Neuronal stem cell (in vitro differentiated cells): ENCODE data around the gene NOS1AP.
A peak's percentile ranks its signal among the peaks of the same experiment; 100 is the strongest.

ENCODE experiments used
- DNase-seq: peaks from one replicate; pipeline ENCODE4 v3.0.0-alpha.2; 2013; ENCODE audit warnings: low spot score
- H2AFZ ChIP-seq: one replicate; pipeline ENCODE4 v1.6.1; 2013; ENCODE audit warnings: mild to moderate bottlenecking, low read length, inconsistent platforms
- H2AK5ac ChIP-seq: 2 replicates; pipeline ENCODE4 v1.6.1; 2013; ENCODE audit warnings: low read depth, mild to moderate bottlenecking, inconsistent platforms, low read length, moderate library complexity, mixed read lengths
- H2BK120ac ChIP-seq: 2 replicates; pipeline ENCODE4 v1.6.1; 2013; ENCODE audit warnings: low read depth, mild to moderate bottlenecking, inconsistent platforms, low read length, moderate library complexity, mixed read lengths
- H2BK12ac ChIP-seq: one replicate; pipeline ENCODE4 v1.6.1; 2013; ENCODE audit warnings: low read length, inconsistent platforms
- H2BK15ac ChIP-seq: 2 replicates; pipeline ENCODE4 v1.6.1; 2013; ENCODE audit warnings: mild to moderate bottlenecking, low read length, inconsistent platforms, mixed read lengths
- H2BK5ac ChIP-seq: one replicate; pipeline ENCODE4 v1.6.1; 2013; ENCODE audit warnings: inconsistent platforms, mild to moderate bottlenecking, low read length, moderate library complexity
- H3K14ac ChIP-seq: one replicate; pipeline ENCODE4 v1.6.1; 2013; ENCODE audit warnings: low read length, inconsistent platforms
- H3K18ac ChIP-seq: 2 replicates; pipeline ENCODE4 v1.6.1; 2013; ENCODE audit warnings: low read length, inconsistent platforms
- H3K23ac ChIP-seq: 2 replicates; pipeline ENCODE4 v1.6.1; 2013; ENCODE audit warnings: low read depth, mild to moderate bottlenecking, mixed read lengths, low read length, inconsistent platforms; ENCODE audit not compliant: poor library complexity
- H3K27ac ChIP-seq: replicated peaks from 3 replicates; pipeline ENCODE4 v1.5.1; 2013; ENCODE audit warnings: low read length, inconsistent platforms
- H3K27me3 ChIP-seq, 3 experiments: 2 replicates each; pipeline ENCODE4 v1.6.1; 2013; ENCODE audit warnings: low read length in 3 of 3, mild to moderate bottlenecking in 2 of 3, inconsistent platforms in 1 of 3, low read depth in 1 of 3, mixed read lengths in 1 of 3, moderate library complexity in 1 of 3; ENCODE audit not compliant: control insufficient read depth in 3 of 3, insufficient read depth in 3 of 3
- H3K36me3 ChIP-seq, 2 donors: replicated peaks in 1 of 2; 2 replicates each; pipeline ENCODE4 v1.6.1; 2013; ENCODE audit warnings: low read length in 2 of 2; ENCODE audit not compliant: control insufficient read depth in 2 of 2, insufficient read depth in 2 of 2
- H3K4ac ChIP-seq: 2 replicates; pipeline ENCODE4 v1.6.1; 2013; ENCODE audit warnings: inconsistent platforms, mild to moderate bottlenecking, low read length, moderate library complexity
- H3K4me1 ChIP-seq, 2 donors: 1 replicate in 1 of 2; 2 replicates in 1 of 2; pipeline ENCODE4 v1.6.1; 2013; ENCODE audit warnings: low read length in 2 of 2, low read depth in 1 of 2; ENCODE audit not compliant: control insufficient read depth in 2 of 2, insufficient read depth in 1 of 2
- H3K4me2 ChIP-seq: one replicate; pipeline ENCODE4 v1.6.1; 2013; ENCODE audit warnings: mild to moderate bottlenecking, low read length, inconsistent platforms; ENCODE audit not compliant: insufficient read depth, poor library complexity, severe bottlenecking
- H3K4me3 ChIP-seq, 2 donors: 2 replicates each; pipeline ENCODE4 v1.5.1; 2013; ENCODE audit warnings: low read length in 2 of 2, mild to moderate bottlenecking in 2 of 2, inconsistent platforms in 1 of 2, moderate library complexity in 1 of 2
- H3K79me1 ChIP-seq: one replicate; pipeline ENCODE4 v1.6.1; 2013; ENCODE audit warnings: low read depth, mild to moderate bottlenecking, inconsistent platforms, low read length, moderate library complexity
- H3K9ac ChIP-seq: one replicate; pipeline ENCODE4 v1.6.1; 2013; ENCODE audit warnings: mild to moderate bottlenecking, low read depth, low read length, inconsistent platforms; ENCODE audit not compliant: poor library complexity
- H3K9me3 ChIP-seq, 2 donors: replicated peaks in 1 of 2; 2 replicates each; pipeline versions ENCODE3 to v1.6.1; 2013; ENCODE audit warnings: low read length in 2 of 2, mild to moderate bottlenecking in 2 of 2, inconsistent platforms in 1 of 2, low read depth in 1 of 2, mixed read lengths in 1 of 2, moderate library complexity in 1 of 2; ENCODE audit not compliant: control insufficient read depth in 2 of 2, insufficient read depth in 1 of 2
- H4K8ac ChIP-seq: one replicate; pipeline ENCODE4 v1.6.1; 2013; ENCODE audit warnings: low read depth, mild to moderate bottlenecking, inconsistent platforms, low read length, moderate library complexity
- H4K91ac ChIP-seq: one replicate; pipeline ENCODE4 v1.6.1; 2013; ENCODE audit warnings: low read length, low read depth, mild to moderate bottlenecking, inconsistent platforms; ENCODE audit not compliant: poor library complexity
- WGBS, 2 donors: extraction: QIAGEN DNeasy Blood & Tissue Kit; methylation state at CpG; one replicate each; pipeline ENCODE4 v1.1.7; 2013; ENCODE audit warnings: missing lambda C conversion rate in 2 of 2, mixed read lengths in 1 of 2; ENCODE audit not compliant: insufficient read length in 2 of 2, insufficient replicate concordance in 1 of 2; ENCODE audit errors: extremely low coverage in 2 of 2; 5-methylcytosine and 5-hydroxymethylcytosine counted together

NOS1AP gene

DNA sequence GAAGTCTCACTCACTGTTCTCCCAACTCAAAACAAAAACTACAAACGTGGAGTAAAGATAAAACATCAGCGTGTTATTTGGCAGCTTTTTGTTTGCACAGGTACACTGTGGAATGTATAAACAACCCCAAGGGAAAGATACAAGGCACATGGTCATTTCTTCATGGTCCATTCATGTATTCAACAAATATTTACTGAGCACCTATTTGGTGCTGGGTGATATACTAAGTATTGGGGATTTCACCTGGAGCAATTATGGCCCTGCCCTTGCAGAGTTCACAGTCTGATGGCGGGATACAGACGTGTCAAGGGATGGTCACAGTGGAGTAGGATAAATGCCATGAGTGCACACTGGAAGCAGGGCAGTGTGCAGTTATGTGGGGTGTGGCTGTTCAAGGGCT lies 171.1 kb downstream of the NOS1AP start:
- H3K4me2 ChIP-seq = no peak overlapping the region
- H2AK5ac ChIP-seq = no peak overlapping the region
- peaks cover 0 to 2% of the 10 kb centered on the region in 2 donors for H3K4me1 ChIP-seq
- no peak overlapping the region for H2BK12ac ChIP-seq
- peak overlapping the region; percentile 11 for H3K18ac ChIP-seq
- no peak overlapping the region for H2AFZ ChIP-seq
- no peak overlapping the region for H3K23ac ChIP-seq
- H3K4ac ChIP-seq = no peak overlapping the region
- H2BK120ac ChIP-seq = no peak overlapping the region
- no peak overlapping the region for H4K8ac ChIP-seq
- H3K79me1 ChIP-seq = no peaks in the 10 kb centered on the region
- no peak overlapping the region for H3K14ac ChIP-seq
- no CpG with 5 or more reads among the region's 4 CpGs for WGBS, 2 donors
- H3K27me3 ChIP-seq = no peaks in the 10 kb centered on the region
- H4K91ac ChIP-seq = no peak overlapping the region
- no peak overlapping the region for H3K4me3 ChIP-seq
- no peak overlapping the region for H2BK15ac ChIP-seq
- H3K9ac ChIP-seq = no peak overlapping the region
- no peak overlapping the region for H3K27ac ChIP-seq
- no peaks in the 10 kb centered on the region for H3K9me3 ChIP-seq
- no peak for DNase-seq
- no peak overlapping the region for H2BK5ac ChIP-seq
- H3K36me3 ChIP-seq = no peaks in the 10 kb centered on the region

DNA sequence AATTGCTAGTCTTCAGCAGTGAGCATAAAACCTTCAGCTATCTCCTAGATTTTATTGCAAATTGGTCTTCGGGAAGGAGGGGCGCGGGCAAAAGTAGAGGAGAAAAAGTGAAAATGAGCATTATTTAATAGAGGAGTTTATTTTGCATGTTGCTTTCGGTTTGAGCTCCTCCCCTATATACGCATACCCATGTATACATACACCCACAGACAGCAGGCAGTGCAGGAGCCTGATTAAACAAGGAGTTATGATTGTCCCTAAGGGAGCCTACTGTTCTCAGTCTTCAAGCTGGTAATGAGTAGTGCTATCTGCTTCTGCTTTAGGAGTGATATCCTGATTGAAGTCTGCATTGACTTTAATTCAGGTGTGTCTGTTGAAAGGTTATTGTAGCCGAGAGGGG lies 173.3 kb downstream of the NOS1AP start:
- Histone ChIP-seq H3K9ac (no peak overlapping the region), H3K14ac (no peak overlapping the region), H3K4me3 (no peak overlapping the region), H4K8ac (no peak overlapping the region), H3K9me3 (no peaks in the 10 kb centered on the region), H3K23ac (no peak overlapping the region), H2AFZ (no peak overlapping the region), H2AK5ac (no peak overlapping the region), H3K4me1 (peaks cover 2 to 10% of the 10 kb centered on the region in 2 donors), H3K36me3 (no peaks in the 10 kb centered on the region), H3K18ac (no peak overlapping the region), H3K27me3 (no peaks in the 10 kb centered on the region), H3K4me2 (no peak overlapping the region), H2BK120ac (no peak overlapping the region), H3K27ac (no peak overlapping the region), H4K91ac (no peak overlapping the region), H2BK12ac (no peak overlapping the region), H3K4ac (no peak overlapping the region), H3K79me1 (no peaks in the 10 kb centered on the region), H2BK15ac (no peak overlapping the region), H2BK5ac (no peak overlapping the region)
- no CpG with 5 or more reads among the region's 6 CpGs for WGBS, 2 donors
- DNase-seq = no peak

DNA sequence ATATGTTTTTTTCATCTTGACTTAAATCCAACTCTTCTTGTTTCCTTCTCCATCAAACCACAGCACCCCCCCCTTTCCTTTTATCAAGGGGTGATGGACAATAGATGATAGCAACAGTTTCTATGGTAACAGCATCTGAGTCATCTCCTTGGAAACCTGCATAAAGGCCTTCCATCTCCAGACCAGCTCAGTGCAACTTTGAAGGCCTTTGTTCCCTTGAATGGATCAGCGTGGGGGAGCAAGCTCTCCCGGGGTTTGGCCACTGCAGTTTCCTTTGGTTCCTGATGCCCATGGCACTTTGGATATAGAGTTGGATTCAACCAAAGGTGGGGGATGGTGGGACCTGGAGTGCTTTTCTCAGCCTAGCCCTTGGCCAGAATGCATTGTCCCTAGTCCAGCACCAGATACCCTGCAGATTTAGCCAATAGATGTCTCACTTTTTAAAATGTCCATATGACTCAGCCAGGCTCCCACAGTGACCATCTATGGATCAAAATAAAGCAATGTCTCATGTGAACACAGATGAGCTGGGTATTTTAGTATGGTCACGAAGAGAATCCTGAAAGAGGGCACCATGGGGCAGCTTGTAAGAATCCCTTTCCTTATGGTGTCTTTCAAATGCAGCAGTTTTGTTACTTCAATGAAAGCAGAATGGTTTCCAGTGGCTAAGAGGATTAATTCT lies 179.5 kb downstream of the NOS1AP start:
- H3K23ac ChIP-seq = no peak overlapping the region
- no peak overlapping the region for H4K91ac ChIP-seq
- no peak overlapping the region for H2BK5ac ChIP-seq
- no peak overlapping the region for H2BK12ac ChIP-seq
- H2BK120ac ChIP-seq = no peak overlapping the region
- peaks cover 22 to 37% of the 10 kb centered on the region in 2 donors for H3K4me1 ChIP-seq
- H4K8ac ChIP-seq = no peak overlapping the region
- WGBS, 2 donors = no CpG with 5 or more reads among the region's 3 CpGs
- H3K4me2 ChIP-seq = no peak overlapping the region
- no peak overlapping the region for H3K18ac ChIP-seq
- no peak overlapping the region for H2BK15ac ChIP-seq
- no peak overlapping the region for H3K9ac ChIP-seq
- H3K36me3 ChIP-seq = no peaks in the 10 kb centered on the region
- H3K14ac ChIP-seq = no peak overlapping the region
- H3K4ac ChIP-seq = no peak overlapping the region
- no peak overlapping the region for H3K4me3 ChIP-seq
- H3K79me1 ChIP-seq = no peaks in the 10 kb centered on the region
- H3K27ac ChIP-seq = peak overlapping the region; percentile 58
- no peaks in the 10 kb centered on the region for H3K27me3 ChIP-seq
- peak; percentile 84 for DNase-seq
- H3K9me3 ChIP-seq = no peaks in the 10 kb centered on the region
- no peak overlapping the region for H2AK5ac ChIP-seq
- H2AFZ ChIP-seq = no peak overlapping the region

DNA sequence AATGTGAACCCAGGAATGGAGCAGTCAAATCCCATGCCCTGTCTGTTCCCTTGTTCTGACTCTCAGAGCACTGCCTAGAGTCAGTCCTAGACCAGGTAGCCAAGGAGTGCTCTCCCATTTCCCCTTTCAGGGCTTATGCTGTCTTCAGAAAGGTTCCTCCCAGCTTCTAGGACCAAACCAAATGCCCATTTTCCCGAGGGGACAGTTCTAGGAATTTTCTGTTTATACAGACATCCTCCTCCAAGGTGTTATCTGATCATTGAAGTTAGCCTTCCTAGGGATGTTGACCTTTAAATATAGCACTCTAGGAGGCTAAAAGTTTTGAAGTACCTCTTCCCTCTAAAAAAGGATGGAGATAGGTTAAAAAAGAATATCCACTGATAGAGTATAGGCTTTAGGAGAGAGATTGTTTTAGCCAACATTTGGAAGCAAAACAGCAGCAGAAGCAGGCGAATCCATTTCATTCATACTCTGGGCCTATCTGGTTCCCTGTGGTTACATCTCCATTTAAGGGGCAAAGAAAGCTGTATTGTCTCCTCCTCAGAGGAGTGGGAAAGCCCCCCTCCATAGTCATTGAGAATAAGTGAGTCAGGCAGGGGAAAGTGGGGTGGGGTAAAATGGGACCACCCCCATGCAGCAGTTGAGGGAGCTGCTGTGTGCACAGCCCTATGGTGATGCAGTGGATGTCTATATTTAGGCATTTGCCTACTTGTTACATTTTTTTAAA lies 180.7 kb downstream of the NOS1AP start:
- Histone ChIP-seq H3K9ac (no peak overlapping the region), H3K27me3 (no peaks in the 10 kb centered on the region), H3K4me2 (no peak overlapping the region), H3K27ac (peak overlapping the region; percentile 5), H2AK5ac (no peak overlapping the region), H2BK120ac (no peak overlapping the region), H2BK12ac (no peak overlapping the region), H3K4ac (no peak overlapping the region), H3K18ac (no peak overlapping the region), H4K91ac (no peak overlapping the region), H3K9me3 (no peaks in the 10 kb centered on the region), H3K79me1 (no peaks in the 10 kb centered on the region), H3K36me3 (no peaks in the 10 kb centered on the region), H2AFZ (peak overlapping the region; percentile 43), H2BK15ac (no peak overlapping the region), H2BK5ac (no peak overlapping the region), H3K14ac (no peak overlapping the region), H3K4me3 (no peak overlapping the region), H3K23ac (no peak overlapping the region), H4K8ac (no peak overlapping the region), H3K4me1 (peaks cover 26 to 47% of the 10 kb centered on the region in 2 donors)
- WGBS, 2 donors = no CpG with 5 or more reads among the region's 2 CpGs
- no peak for DNase-seq
